ENCODE measurements around the gene RASGRP2. TPM values are rescaled to one million over a fixed set of nuclear protein-coding genes. Genes with fewer than 3 reads are reported as not detected.

The RASGRP2 gene
- total RNA-seq, 1 donor from 2014 or later, result 19.5 TPM

GRCh38 chr11:64723117-64723906 lies 20.6 kb downstream of the RASGRP2 start, which contains the start of gene NRXN2:
Gene NRXN2 (minus strand): TSS chr11:64723197. CDS start chr11:64713699, 9,498 bp downstream.
- H3K4me1 Mint-ChIP-seq (ENCODE audit: low read depth), result peaks cover 13% of the 10 kb centered on the region
- H3K9me3 Mint-ChIP-seq, result no peaks in the 10 kb centered on the region
- H3K36me3 Mint-ChIP-seq (ENCODE audit: low read depth), result peaks cover 5% of the 10 kb centered on the region
- H3K27ac Mint-ChIP-seq, result peak within 1 kb of the TSS; percentile 52
- intact Hi-C loops (cut with micrococcal nuclease), result loop anchor here (1.0 kb wide), 3 partner anchors 20 to 170 kb away; no protein-coding TSS in a partner anchor
- H3K27me3 Mint-ChIP-seq (ENCODE audit: insufficient read depth), result peaks cover 41% of the 10 kb centered on the region
- H3K4me3 Mint-ChIP-seq, result peak within 1 kb of the TSS; percentile 62
- DNase-seq (ENCODE audit: low spot score), result peak; percentile 90

GRCh38 chr11:64722141-64723065 lies 21.5 kb downstream of the RASGRP2 start:
- Mint-ChIP-seq H3K9me3 (no peaks in the 10 kb centered on the region), H3K27ac (peak overlapping the region; percentile 34), H3K4me1 (ENCODE audit: low read depth) (peaks cover 13% of the 10 kb centered on the region), H3K36me3 (ENCODE audit: low read depth) (no peaks in the 10 kb centered on the region), H3K4me3 (peak overlapping the region; percentile 56), H3K27me3 (ENCODE audit: insufficient read depth) (peaks cover 47% of the 10 kb centered on the region)
- no peak for DNase-seq (ENCODE audit: low spot score)
- intact Hi-C loops (cut with micrococcal nuclease), result loop anchor here (1.0 kb wide), 3 partner anchors 21 to 169 kb away; no protein-coding TSS in a partner anchor

- intact Hi-C loops (cut with micrococcal nuclease), result no loop called here
- H3K27me3 Mint-ChIP-seq (ENCODE audit: insufficient read depth), result peaks cover 57% of the 10 kb centered on the region
Measured at GRCh38 chr11:64721359-64721699, 22.6 kb downstream of the RASGRP2 start.

GRCh38 chr11:64720640-64721358 lies 23.1 kb downstream of the RASGRP2 start:
- H3K27me3 Mint-ChIP-seq (ENCODE audit: insufficient read depth), result peaks cover 59% of the 10 kb centered on the region
- no peak for DNase-seq (ENCODE audit: low spot score)
- H3K9me3 Mint-ChIP-seq, result no peaks in the 10 kb centered on the region
- intact Hi-C loops (cut with micrococcal nuclease), result no loop called here
- no peak overlapping the region for H3K27ac Mint-ChIP-seq
- no peaks in the 10 kb centered on the region for H3K36me3 Mint-ChIP-seq (ENCODE audit: low read depth)
- H3K4me3 Mint-ChIP-seq, result no peak overlapping the region
- peaks cover 13% of the 10 kb centered on the region for H3K4me1 Mint-ChIP-seq (ENCODE audit: low read depth)

More at GRCh38 chr11:64721359-64721699, 22.6 kb downstream of the RASGRP2 start:
- Mint-ChIP-seq H3K4me1 (ENCODE audit: low read depth) (peaks cover 13% of the 10 kb centered on the region), H3K9me3 (no peaks in the 10 kb centered on the region), H3K27ac (no peak overlapping the region), H3K36me3 (ENCODE audit: low read depth) (no peaks in the 10 kb centered on the region), H3K4me3 (no peak overlapping the region)
- DNase-seq (ENCODE audit: low spot score), result no peak

- no peak for DNase-seq (ENCODE audit: low spot score)
- intact Hi-C loops (cut with micrococcal nuclease), result no loop called here
- H3K4me1 Mint-ChIP-seq (ENCODE audit: low read depth), result peaks cover 11% of the 10 kb centered on the region
- no peak overlapping the region for H3K27ac Mint-ChIP-seq
- peaks cover 65% of the 10 kb centered on the region for H3K27me3 Mint-ChIP-seq (ENCODE audit: insufficient read depth)
- no peaks in the 10 kb centered on the region for H3K36me3 Mint-ChIP-seq (ENCODE audit: low read depth)
- no peaks in the 10 kb centered on the region for H3K9me3 Mint-ChIP-seq
- H3K4me3 Mint-ChIP-seq, result no peak overlapping the region
Measured at GRCh38 chr11:64720167-64720566, 23.8 kb downstream of the RASGRP2 start.

- H3K27me3 Mint-ChIP-seq (ENCODE audit: insufficient read depth), result peaks cover 72% of the 10 kb centered on the region
- DNase-seq (ENCODE audit: low spot score), result no peak
- H3K4me1 Mint-ChIP-seq (ENCODE audit: low read depth), result peaks cover 7% of the 10 kb centered on the region
- no peaks in the 10 kb centered on the region for H3K9me3 Mint-ChIP-seq
- intact Hi-C loops (cut with micrococcal nuclease), result no loop called here
- H3K27ac Mint-ChIP-seq, result no peak overlapping the region
- no peak overlapping the region for H3K4me3 Mint-ChIP-seq
- no peaks in the 10 kb centered on the region for H3K36me3 Mint-ChIP-seq (ENCODE audit: low read depth)
Measured at GRCh38 chr11:64719406-64719805, 24.5 kb downstream of the RASGRP2 start.

- DNase-seq (ENCODE audit: low spot score), result no peak
- Mint-ChIP-seq H3K27ac (no peak overlapping the region), H3K27me3 (ENCODE audit: insufficient read depth) (peaks cover 78% of the 10 kb centered on the region), H3K9me3 (no peaks in the 10 kb centered on the region), H3K36me3 (ENCODE audit: low read depth) (no peaks in the 10 kb centered on the region), H3K4me1 (ENCODE audit: low read depth) (peaks cover under 1% of the 10 kb centered on the region), H3K4me3 (no peak overlapping the region)
- intact Hi-C loops (cut with micrococcal nuclease), result no loop called here
Measured at GRCh38 chr11:64718780-64719124, 25.2 kb downstream of the RASGRP2 start.

GRCh38 chr11:64718084-64718779 lies 25.7 kb downstream of the RASGRP2 start:
- Mint-ChIP-seq H3K27me3 (ENCODE audit: insufficient read depth) (peaks cover 79% of the 10 kb centered on the region), H3K36me3 (ENCODE audit: low read depth) (no peaks in the 10 kb centered on the region), H3K27ac (no peak overlapping the region), H3K4me3 (no peak overlapping the region), H3K4me1 (ENCODE audit: low read depth) (no peaks in the 10 kb centered on the region), H3K9me3 (no peaks in the 10 kb centered on the region)
- intact Hi-C loops (cut with micrococcal nuclease), result no loop called here
- no peak for DNase-seq (ENCODE audit: low spot score)

GRCh38 chr11:64717268-64717578 lies 26.7 kb downstream of the RASGRP2 start:
- intact Hi-C loops (cut with micrococcal nuclease), result no loop called here
- Mint-ChIP-seq H3K4me3 (no peak overlapping the region), H3K9me3 (no peaks in the 10 kb centered on the region)

GRCh38 chr11:64716473-64717267 lies 27.3 kb downstream of the RASGRP2 start:
- intact Hi-C loops (cut with micrococcal nuclease), result no loop called here
- Mint-ChIP-seq H3K9me3 (no peaks in the 10 kb centered on the region), H3K36me3 (ENCODE audit: low read depth) (peaks cover 2% of the 10 kb centered on the region), H3K27me3 (ENCODE audit: insufficient read depth) (peaks cover 78% of the 10 kb centered on the region), H3K27ac (no peak overlapping the region), H3K4me1 (ENCODE audit: low read depth) (peaks cover 5% of the 10 kb centered on the region), H3K4me3 (no peak overlapping the region)
- DNase-seq (ENCODE audit: low spot score), result no peak

More at GRCh38 chr11:64717268-64717578, 26.7 kb downstream of the RASGRP2 start:
- no peak overlapping the region for H3K27ac Mint-ChIP-seq
- H3K27me3 Mint-ChIP-seq (ENCODE audit: insufficient read depth), result peaks cover 77% of the 10 kb centered on the region
- H3K4me1 Mint-ChIP-seq (ENCODE audit: low read depth), result peaks cover 2% of the 10 kb centered on the region
- no peak for DNase-seq (ENCODE audit: low spot score)
- no peaks in the 10 kb centered on the region for H3K36me3 Mint-ChIP-seq (ENCODE audit: low read depth)

- peaks cover 79% of the 10 kb centered on the region for H3K27me3 Mint-ChIP-seq (ENCODE audit: insufficient read depth)
- H3K4me1 Mint-ChIP-seq (ENCODE audit: low read depth), result peaks cover 5% of the 10 kb centered on the region
- intact Hi-C loops (cut with micrococcal nuclease), result no loop called here
- H3K27ac Mint-ChIP-seq, result no peak overlapping the region
- no peak for DNase-seq (ENCODE audit: low spot score)
- no peaks in the 10 kb centered on the region for H3K9me3 Mint-ChIP-seq
- peaks cover 3% of the 10 kb centered on the region for H3K36me3 Mint-ChIP-seq (ENCODE audit: low read depth)
- no peak overlapping the region for H3K4me3 Mint-ChIP-seq
Measured at GRCh38 chr11:64715756-64716472, 28.0 kb downstream of the RASGRP2 start.

Data from activated T-helper 1 cell treated with anti-CD3 and anti-CD28 coated beads, Interleukin-12 subunit alpha, Interleukin-12 subunit beta, Interleukin-2, Interleukin-4 antibody, amounts not matched to agents 30 ng/mL and 10 ng/mL and 1 ng/mL, durations not matched to agents 14 hours and 24 hours and 36 hours (primary cell).